GM10248 (cell line): Measurements from ENCODE around the gene TNFRSF12A.

Experiments used
- CTCF ChIA-PET: fragments of 300-600 bp; sonication (Branson Sonifier 250); formaldehyde crosslinking; extraction: SDS; loops from one replicate; lab custom pipeline; 2021; ENCODE audit warnings: antibody characterized with exemption; lab: Yijun Ruan, JAX
- POLR2A ChIA-PET: fragments of 350-650 bp; sonication (Branson Sonifier 250); formaldehyde crosslinking; extraction: SDS; loops from one replicate; lab custom pipeline; 2020; ENCODE audit warnings: antibody characterized with exemption; lab: Yijun Ruan, JAX
- DNase-seq: peaks from one replicate; pipeline ENCODE4 v3.0.0; 2012; ENCODE audit errors: extremely low spot score
- CTCF ChIP-seq: IDR thresholded peaks from 2 replicates; pipeline ENCODE4 v1.5.1; 2012; ENCODE audit warnings: mild to moderate bottlenecking, low read depth; ENCODE audit errors: extremely low read depth, missing control alignments, control extremely low read depth

Gene TNFRSF12A

GRCh38 chr16:3017794-3018506 is 2.2 kb upstream of the TNFRSF12A start, which contains the start of gene CLDN6:
TSS of gene CLDN6 (minus strand) at chr16:3018183. CDS start at chr16:3016021, 2,162 bp downstream.
- CTCF ChIA-PET: interaction anchor here (1.1 to 15.9 kb wide), 5 partner anchors 10 to 112 kb away, joined by 3 to 231 read pairs (median 16); no protein-coding TSS in a partner anchor
- peak; percentile 21 for TF ChIP-seq CTCF
- POLR2A ChIA-PET: no interaction called here
- no peak for DNase-seq

DNA sequence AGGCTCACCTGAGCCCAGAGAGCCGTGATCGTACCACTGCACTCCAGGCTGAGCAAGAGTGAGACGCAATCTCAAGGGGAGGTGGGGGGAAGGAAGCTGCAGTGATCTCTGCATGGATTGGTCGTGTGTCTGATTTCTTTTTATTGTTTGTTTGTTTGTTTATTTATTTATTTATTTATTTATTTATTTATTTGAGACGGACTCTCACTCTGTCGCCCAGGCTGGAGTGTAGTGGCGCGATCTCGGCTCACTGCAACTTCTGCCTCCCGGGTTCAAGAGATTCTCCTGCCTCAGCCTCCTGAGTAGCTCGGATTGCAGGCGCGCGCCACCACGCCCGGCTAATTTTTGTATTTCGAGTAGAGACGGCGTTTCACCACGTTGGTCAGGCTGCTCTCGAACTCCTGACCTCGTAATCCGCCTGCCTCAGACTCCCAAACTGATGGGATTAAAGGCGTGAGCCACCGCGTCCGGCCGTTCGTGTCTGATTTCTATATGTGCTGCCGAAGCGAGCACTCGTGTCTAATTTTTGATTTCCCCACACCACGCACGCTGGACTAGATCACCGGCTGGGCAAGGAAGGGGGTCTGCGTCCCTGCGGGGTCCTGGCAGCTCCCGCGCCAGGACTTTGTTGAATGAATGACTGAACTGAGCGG is 448 bp upstream of the TNFRSF12A start:
- ChIA-PET CTCF (interaction anchor here (1.1 to 15.9 kb wide), 7 partner anchors 8 to 93 kb away, joined by 3 to 231 read pairs (median 4); no protein-coding TSS in a partner anchor), POLR2A (interaction anchor here (0.6 to 1.2 kb wide), 2 partner anchors 29 to 74 kb away, joined by 3 read pairs; no protein-coding TSS in a partner anchor)
- DNase-seq: no peak
- TF ChIP-seq CTCF: no peak

DNA sequence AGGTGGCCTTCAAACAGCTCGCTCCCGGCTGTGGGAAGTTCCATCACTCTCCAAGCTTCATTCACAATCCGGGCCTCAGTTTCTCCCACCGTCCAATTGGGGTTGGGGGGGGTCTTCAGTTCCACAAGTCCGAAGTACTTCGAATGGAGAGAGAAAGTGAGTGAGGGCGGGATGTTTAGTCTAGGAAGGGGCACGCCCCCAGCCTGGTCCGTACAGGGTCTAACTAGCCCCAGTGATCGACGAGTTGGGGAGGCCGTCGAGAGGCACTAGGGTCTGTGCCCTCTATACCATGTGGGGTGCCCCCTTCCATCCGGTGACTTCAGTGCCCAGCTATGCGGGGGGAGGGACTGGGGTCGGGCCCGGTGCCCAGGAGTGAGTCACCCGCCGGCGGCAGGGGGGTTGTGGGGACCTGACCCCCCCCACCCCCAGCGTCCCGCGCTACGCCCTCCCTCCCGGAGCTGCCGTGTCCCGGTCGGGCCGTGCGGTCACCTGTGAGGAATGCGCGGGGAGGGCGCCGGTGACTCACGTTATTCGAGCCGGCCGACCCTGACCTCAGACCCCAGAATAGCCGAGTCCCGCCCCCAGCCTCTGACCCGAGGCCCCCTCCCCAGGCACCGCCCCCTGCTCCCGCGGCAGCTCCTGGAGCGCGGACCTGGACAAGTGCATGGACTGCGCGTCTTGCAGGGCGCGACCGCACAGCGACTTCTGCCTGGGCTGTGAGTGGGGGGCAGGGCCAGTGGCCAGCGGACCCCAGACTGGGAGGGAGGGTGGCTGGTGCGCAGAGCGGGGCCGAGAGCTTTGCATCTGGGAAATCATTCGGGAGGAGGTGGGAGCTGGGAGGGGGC is 658 bp downstream of the TNFRSF12A start:
- TF ChIP-seq CTCF: no peak
- POLR2A ChIA-PET: no interaction called here
- DNase-seq: no peak

GRCh38 chr16:3021449-3022207 is 1.5 kb downstream of the TNFRSF12A start:
- ChIA-PET CTCF (interaction anchor here (0.7 to 15.9 kb wide), 6 partner anchors 11 to 107 kb away, joined by 3 to 231 read pairs (median 8); no protein-coding TSS in a partner anchor), POLR2A (interaction anchor here (0.6 kb wide), 1 partner anchor 30 kb away, joined by 3 read pairs; no protein-coding TSS in a partner anchor)
- peak; percentile 80 for DNase-seq
- TF ChIP-seq CTCF: peak; percentile 31

More for the DNA sequence above, 658 bp downstream of the TNFRSF12A start:
- CTCF ChIA-PET: interaction anchor here (0.7 to 15.9 kb wide), 7 partner anchors 7 to 94 kb away, joined by 3 to 231 read pairs (median 7); no protein-coding TSS in a partner anchor

DNA sequence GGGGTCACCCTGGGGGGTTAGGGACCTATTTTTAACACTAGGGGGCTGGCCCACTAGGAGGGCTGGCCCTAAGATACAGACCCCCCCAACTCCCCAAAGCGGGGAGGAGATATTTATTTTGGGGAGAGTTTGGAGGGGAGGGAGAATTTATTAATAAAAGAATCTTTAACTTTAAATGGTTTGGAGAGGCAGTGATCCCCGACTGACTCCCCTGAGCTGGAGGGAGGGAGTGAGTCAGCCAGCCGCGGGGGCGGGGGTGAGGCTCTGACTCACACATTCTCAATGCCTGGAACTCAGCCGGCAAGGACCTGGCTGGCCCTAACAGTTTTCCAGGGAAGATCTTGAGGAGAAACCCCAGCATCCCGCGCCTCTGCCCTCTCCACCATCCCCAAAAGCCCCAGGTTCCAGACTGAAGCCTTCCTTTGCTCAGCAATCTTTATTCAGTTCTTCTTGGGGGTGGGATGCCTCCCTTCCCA is 2.1 kb downstream of the TNFRSF12A start:
- peak; percentile 73 for DNase-seq
- ChIA-PET CTCF (interaction anchor here (1.0 to 15.9 kb wide), 5 partner anchors 10 to 107 kb away, joined by 3 to 231 read pairs (median 10); no protein-coding TSS in a partner anchor), POLR2A (interaction anchor here (0.6 kb wide), 1 partner anchor 29 kb away, joined by 3 read pairs; no protein-coding TSS in a partner anchor)
- no peak for TF ChIP-seq CTCF
